NB4 (cell line): ENCODE measurements around the gene TALDO1.
A peak's percentile ranks its signal among the peaks of the same experiment; 100 is the strongest.

ENCODE experiments used
- DNase-seq: peaks from one replicate; pipeline ENCODE4 v3.0.0; 2010; ENCODE audit warnings: low read depth
- H3K4me3 ChIP-seq: one replicate; pipeline ENCODE4 v1.5.1; 2011; ENCODE audit warnings: mild to moderate bottlenecking, low read depth, low read length, moderate library complexity
- CTCF ChIP-seq: IDR thresholded peaks from one replicate; pipeline ENCODE4 v1.5.1; 2012; ENCODE audit warnings: low read depth, low read length
- MAX ChIP-seq: IDR thresholded peaks from 2 replicates; pipeline ENCODE4 v1.6.1; 2011; ENCODE audit warnings: low read depth, low read length
- MYC ChIP-seq: IDR thresholded peaks from 2 replicates; pipeline ENCODE4 v1.6.1; 2011; ENCODE audit warnings: low read depth, low read length
- POLR2A ChIP-seq: IDR thresholded peaks from 2 replicates; pipeline ENCODE4 v1.6.1; 2011; ENCODE audit warnings: mild to moderate bottlenecking; ENCODE audit not compliant: insufficient read length; ENCODE audit errors: extremely low read depth

Gene TALDO1

GRCh38 chr11:742571-743201 is 4.6 kb upstream of the TALDO1 start:
- TF ChIP-seq POLR2A (no peak), MAX (no peak), MYC (no peak), CTCF (no peak)
- DNase-seq = no peak
- no peak overlapping the region for H3K4me3 ChIP-seq

- H3K4me3 ChIP-seq = no peak overlapping the region
- TF ChIP-seq MAX (no peak), POLR2A (no peak), MYC (no peak), CTCF (no peak)
- no peak for DNase-seq
Measured at GRCh38 chr11:745428-745827, 1.8 kb upstream of the TALDO1 start.

GRCh38 chr11:746289-747157 is 741 bp upstream of the TALDO1 start:
- peak overlapping the region; percentile 57 for H3K4me3 ChIP-seq
- peak; percentile 77 for DNase-seq
- TF ChIP-seq POLR2A (no peak), MYC (no peak)

GRCh38 chr11:748007-748359 is 719 bp downstream of the TALDO1 start:
- TF ChIP-seq MYC = peak; percentile 66
- TF ChIP-seq POLR2A = no peak
- TF ChIP-seq MAX = peak; percentile 80
- TF ChIP-seq CTCF = no peak
- peak overlapping the region; percentile 85 for H3K4me3 ChIP-seq
- peak; percentile 57 for DNase-seq

- peak overlapping the region; percentile 85 for H3K4me3 ChIP-seq
- peak; percentile 34 for DNase-seq
- TF ChIP-seq MAX (no peak), CTCF (no peak), MYC (no peak), POLR2A (no peak)
Measured at GRCh38 chr11:749731-750130, 2.5 kb downstream of the TALDO1 start.

GRCh38 chr11:760236-760635 is 13.0 kb downstream of the TALDO1 start:
- no peak overlapping the region for H3K4me3 ChIP-seq
- TF ChIP-seq MYC (no peak), MAX (no peak), CTCF (no peak), POLR2A (no peak)
- DNase-seq = no peak
